HEK293 (cell line): Measurements from ENCODE around the gene JAZF1.

Source experiments
- CTCF ChIA-PET: fragments of 350-600 bp; formaldehyde crosslinking; extraction: SDS; loops from one replicate; lab custom pipeline; 2021; ENCODE audit warnings: antibody characterized with exemption; lab: Yijun Ruan, JAX
- POLR2A ChIA-PET: fragments of 300-600 bp; formaldehyde crosslinking; extraction: SDS; loops from one replicate; lab custom pipeline; 2020; ENCODE audit warnings: antibody characterized with exemption, inconsistent platforms; lab: Yijun Ruan, JAX
- H3K27ac ChIP-seq: fragments of 200-500 bp; sonication (Bioruptor generic); 2 replicates; pipeline ENCODE4 v1.5.1; 2014; ENCODE audit warnings: low read depth, low read length, control low read depth, inconsistent platforms; ENCODE audit errors: extremely low read depth
- H3K36me3 ChIP-seq, 2 experiments: fragments of 200-500 bp in 1 of 2; sonication (Bioruptor generic) in 1 of 2; 1 replicate in 1 of 2; 2 replicates in 1 of 2; pipeline ENCODE4 v1.5.1; 2014 to 2017; ENCODE audit warnings: inconsistent platforms in 2 of 2, low read length in 2 of 2; ENCODE audit not compliant: control insufficient read depth in 2 of 2, insufficient read depth in 1 of 2
- H3K4me1 ChIP-seq: fragments of 200-500 bp; sonication (Bioruptor generic); 2 replicates; pipeline ENCODE4 v1.5.1; 2014; ENCODE audit warnings: mild to moderate bottlenecking, low read length, inconsistent platforms; ENCODE audit not compliant: control insufficient read depth, insufficient read depth
- H3K4me3 ChIP-seq: 2 replicates; pipeline ENCODE4 v1.5.1; 2011; ENCODE audit warnings: low read depth, mild to moderate bottlenecking, control low read depth, low read length, moderate library complexity
- H3K9me3 ChIP-seq: fragments of 200-500 bp; sonication (Bioruptor generic); 2 replicates; pipeline ENCODE4 v1.5.1; 2014; ENCODE audit warnings: low read depth, low read length, inconsistent platforms; ENCODE audit not compliant: control insufficient read depth, insufficient read depth
- GFI1B ChIP-seq: fragments of 450-650 bp; formaldehyde crosslinking; IDR thresholded peaks from 2 replicates; pipeline ENCODE4 v1.5.1; 2016; ENCODE audit warnings: missing biosample characterization, missing genetic modification characterization
- GLI2 ChIP-seq: fragments of 450-650 bp; formaldehyde crosslinking; IDR thresholded peaks from 2 replicates; pipeline ENCODE4; 2017; ENCODE audit warnings: missing biosample characterization, missing genetic modification characterization, low read depth, borderline replicate concordance
- HOXD13 ChIP-seq: sonication (generic); formaldehyde crosslinking; IDR thresholded peaks from 2 replicates; pipeline ENCODE4 v1.8.0; 2022; ENCODE audit warnings: missing genetic modification reagents, borderline replicate concordance
- MYNN ChIP-seq: fragments of 450-650 bp; formaldehyde crosslinking; IDR thresholded peaks from 2 replicates; pipeline ENCODE4 v1.5.1; 2016; ENCODE audit warnings: missing biosample characterization, missing genetic modification characterization, borderline replicate concordance
- OSR2 ChIP-seq: fragments of 450-650 bp; formaldehyde crosslinking; IDR thresholded peaks from 2 replicates; pipeline ENCODE4 v1.5.1; 2016; ENCODE audit warnings: missing biosample characterization, missing genetic modification characterization
- PRDM4 ChIP-seq: fragments of 450-650 bp; formaldehyde crosslinking; IDR thresholded peaks from 2 replicates; pipeline ENCODE4 v1.5.1; 2017; ENCODE audit warnings: missing biosample characterization, missing genetic modification characterization
- SP2 ChIP-seq: fragments of 450-650 bp; formaldehyde crosslinking; IDR thresholded peaks from 2 replicates; pipeline ENCODE4 v1.5.1; 2016; ENCODE audit warnings: missing biosample characterization, missing genetic modification characterization
- ZBTB1 ChIP-seq: fragments of 450-650 bp; formaldehyde crosslinking; IDR thresholded peaks from 2 replicates; pipeline ENCODE4 v1.5.1; 2016; ENCODE audit warnings: missing biosample characterization, missing genetic modification characterization
- ZBTB20 ChIP-seq: fragments of 450-650 bp; formaldehyde crosslinking; IDR thresholded peaks from 2 replicates; pipeline ENCODE4 v1.5.1; 2016; ENCODE audit warnings: missing biosample characterization, missing genetic modification characterization
- ZBTB21 ChIP-seq: fragments of 450-650 bp; formaldehyde crosslinking; IDR thresholded peaks from 2 replicates; pipeline ENCODE4 v1.5.1; 2017; ENCODE audit warnings: missing biosample characterization, missing genetic modification characterization
- ZBTB26 ChIP-seq: fragments of 450-650 bp; formaldehyde crosslinking; optimal IDR thresholded peaks from 2 replicates; pipeline ENCODE3; 2016; ENCODE audit warnings: missing biosample characterization, mild to moderate bottlenecking, missing genetic modification characterization
- ZIC2 ChIP-seq: fragments of 450-650 bp; formaldehyde crosslinking; IDR thresholded peaks from 2 replicates; pipeline ENCODE4 v1.5.1; 2016; ENCODE audit warnings: missing biosample characterization, missing genetic modification characterization
- ZNF114 ChIP-seq: fragments of 450-650 bp; formaldehyde crosslinking; IDR thresholded peaks from 2 replicates; pipeline ENCODE4 v1.5.0; 2017; ENCODE audit warnings: missing biosample characterization, missing genetic modification characterization
- ZNF157 ChIP-seq: fragments of 450-650 bp; formaldehyde crosslinking; IDR thresholded peaks from 2 replicates; pipeline ENCODE4 v1.5.1; 2016; ENCODE audit warnings: missing biosample characterization, missing genetic modification characterization
- ZNF223 ChIP-seq: fragments of 450-650 bp; formaldehyde crosslinking; IDR thresholded peaks from 2 replicates; pipeline ENCODE4 v1.5.1; 2016; ENCODE audit warnings: missing biosample characterization, missing genetic modification characterization
- ZNF23 ChIP-seq: fragments of 450-650 bp; formaldehyde crosslinking; IDR thresholded peaks from 2 replicates; pipeline ENCODE4 v1.5.1; 2016; ENCODE audit warnings: missing biosample characterization, missing genetic modification characterization, borderline replicate concordance
- ZNF248 ChIP-seq: fragments of 450-650 bp; formaldehyde crosslinking; IDR thresholded peaks from 2 replicates; pipeline ENCODE4 v1.5.1; 2017; ENCODE audit warnings: missing biosample characterization, missing genetic modification characterization
- ZNF26 ChIP-seq: fragments of 450-650 bp; formaldehyde crosslinking; IDR thresholded peaks from 2 replicates; pipeline ENCODE4 v1.5.1; 2016; ENCODE audit warnings: missing biosample characterization, missing genetic modification characterization
- ZNF266 ChIP-seq: fragments of 450-650 bp; formaldehyde crosslinking; IDR thresholded peaks from 2 replicates; pipeline ENCODE4 v1.5.1; 2016; ENCODE audit warnings: missing biosample characterization, missing genetic modification characterization, low read depth
- ZNF280C ChIP-seq: fragments of 450-650 bp; formaldehyde crosslinking; IDR thresholded peaks from 2 replicates; pipeline ENCODE4 v1.5.1; 2016; ENCODE audit warnings: missing biosample characterization, missing genetic modification characterization
- ZNF302 ChIP-seq: fragments of 450-650 bp; formaldehyde crosslinking; IDR thresholded peaks from 2 replicates; pipeline ENCODE4 v1.5.1; 2016; ENCODE audit warnings: missing biosample characterization, missing genetic modification characterization, low read depth
- ZNF366 ChIP-seq: fragments of 450-650 bp; formaldehyde crosslinking; conservative IDR thresholded peaks from 2 replicates; pipeline ENCODE4 v1.5.1; 2016; ENCODE audit warnings: missing biosample characterization, missing genetic modification characterization
- ZNF580 ChIP-seq: fragments of 450-650 bp; formaldehyde crosslinking; IDR thresholded peaks from 2 replicates; pipeline ENCODE4 v1.5.1; 2016; ENCODE audit warnings: missing biosample characterization, missing genetic modification characterization
- ZNF645 ChIP-seq: fragments of 450-650 bp; formaldehyde crosslinking; IDR thresholded peaks from 2 replicates; pipeline ENCODE4; 2016; ENCODE audit warnings: missing biosample characterization, missing genetic modification characterization
- ZNF707 ChIP-seq: fragments of 450-650 bp; formaldehyde crosslinking; IDR thresholded peaks from 2 replicates; pipeline ENCODE4 v1.5.1; 2016; ENCODE audit warnings: missing biosample characterization, missing genetic modification characterization
- ZNF776 ChIP-seq: fragments of 450-650 bp; formaldehyde crosslinking; IDR thresholded peaks from 2 replicates; pipeline ENCODE4 v1.5.0; 2017; ENCODE audit warnings: missing biosample characterization, missing genetic modification characterization, borderline replicate concordance
- ZNF777 ChIP-seq: fragments of 450-650 bp; formaldehyde crosslinking; IDR thresholded peaks from 2 replicates; pipeline ENCODE4 v1.5.1; 2017; ENCODE audit warnings: missing biosample characterization, missing genetic modification characterization, borderline replicate concordance
- ZNF830 ChIP-seq: fragments of 450-650 bp; IDR thresholded peaks from 2 replicates; pipeline ENCODE4 v1.5.0; 2018; ENCODE audit warnings: missing biosample characterization, missing genetic modification characterization, low read depth, mild to moderate bottlenecking, moderate library complexity
- ZSCAN23 ChIP-seq: fragments of 450-650 bp; formaldehyde crosslinking; IDR thresholded peaks from 2 replicates; pipeline ENCODE4 v1.5.1; 2016; ENCODE audit warnings: missing biosample characterization, missing genetic modification characterization
- ZXDB ChIP-seq: fragments of 450-650 bp; formaldehyde crosslinking; IDR thresholded peaks from 2 replicates; pipeline ENCODE4 v1.5.1; 2016; ENCODE audit warnings: missing biosample characterization, missing genetic modification characterization

JAZF1 gene

GRCh38 chr7:28224172-28224571 is 43.6 kb upstream of the JAZF1 start:
- no peak overlapping the region for H3K27ac ChIP-seq
- ChIA-PET CTCF (no interaction called here), POLR2A (no interaction called here)
- no peaks in the 10 kb centered on the region for H3K36me3 ChIP-seq
- H3K9me3 ChIP-seq: no peaks in the 10 kb centered on the region
- no peak overlapping the region for H3K4me3 ChIP-seq
- H3K4me1 ChIP-seq: 0 out of 2 replicates have a peak, but pooled peaks cover 2% of the 10 kb centered on the region
- no peak for TF ChIP-seq OSR2
- TF ChIP-seq ZIC2 (tag by site-specific recombination): no peak
- no peak for TF ChIP-seq SP2 (tag by site-specific recombination)
- no peak for TF ChIP-seq ZNF645 (tag by site-specific recombination)
- TF ChIP-seq ZNF114: no peak
- no peak for TF ChIP-seq ZNF157 (tag by site-specific recombination)
- no peak for TF ChIP-seq ZBTB1
- TF ChIP-seq GFI1B: no peak
- TF ChIP-seq GLI2: no peak
- TF ChIP-seq ZNF366 (tag by site-specific recombination): no peak
- TF ChIP-seq ZNF776: no peak

GRCh38 chr7:28222636-28223035 is 42.0 kb upstream of the JAZF1 start:
- Histone ChIP-seq H3K4me1 (0 out of 2 replicates have a peak, but pooled peaks cover 2% of the 10 kb centered on the region), H3K9me3 (no peaks in the 10 kb centered on the region), H3K27ac (no peak overlapping the region), H3K4me3 (no peak overlapping the region), H3K36me3 (no peaks in the 10 kb centered on the region)
- ChIA-PET CTCF (no interaction called here), POLR2A (no interaction called here)
- TF ChIP-seq ZNF26 (tag by site-specific recombination): no peak
- no peak for TF ChIP-seq PRDM4 (tag by site-specific recombination)
- TF ChIP-seq ZNF280C (tag by site-specific recombination): no peak
- no peak for TF ChIP-seq HOXD13
- no peak for TF ChIP-seq ZNF223 (tag by site-specific recombination)
- no peak for TF ChIP-seq ZNF302 (tag by site-specific recombination)
- TF ChIP-seq ZBTB26 (tag by site-specific recombination): no peak
- no peak for TF ChIP-seq ZBTB21 (tag by site-specific recombination)
- TF ChIP-seq ZNF23 (tag by site-specific recombination): no peak
- no peak for TF ChIP-seq ZNF580
- no peak for TF ChIP-seq ZNF830 (tag by site-specific recombination)
- TF ChIP-seq ZBTB20 (tag by site-specific recombination): no peak
- no peak for TF ChIP-seq ZSCAN23 (tag by site-specific recombination)
- no peak for TF ChIP-seq ZXDB
- no peak for TF ChIP-seq ZNF707 (tag by site-specific recombination)
- no peak for TF ChIP-seq ZNF248 (tag by site-specific recombination)
- no peak for TF ChIP-seq MYNN
- no peak for TF ChIP-seq ZNF266 (tag by site-specific recombination)
- TF ChIP-seq ZNF777: no peak
